Raji (cell line): ENCODE results near the gene ERBIN.

Source experiments
- POLR2A ChIP-seq: IDR thresholded peaks from 2 replicates; pipeline ENCODE4 v1.6.1; 2011; ENCODE audit warnings: low read depth, low read length, control low read depth; ENCODE audit not compliant: insufficient read depth

ERBIN gene

GRCh38 chr5:65910711-65911110 is 15.7 kb upstream of the ERBIN start:
- no peak for TF ChIP-seq POLR2A

DNA sequence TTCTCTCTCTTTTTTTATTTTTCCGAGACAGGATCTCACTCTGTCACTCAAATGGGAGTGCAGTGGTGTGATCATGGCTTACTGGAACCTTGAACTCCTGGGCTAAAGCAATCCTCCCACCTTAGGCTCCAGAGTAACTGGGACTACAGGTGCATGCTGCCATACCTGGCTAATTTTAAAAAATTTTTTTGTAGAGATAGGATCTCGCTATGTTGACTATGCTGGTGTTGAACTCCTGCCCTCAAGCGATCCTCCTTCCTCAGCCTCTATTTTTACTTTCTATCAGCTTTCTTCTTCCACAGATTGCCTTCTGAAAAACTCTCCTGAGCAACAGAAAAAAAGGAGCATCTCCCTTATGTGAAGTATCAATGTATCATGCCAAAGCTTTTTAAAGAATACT is 14.1 kb upstream of the ERBIN start:
- TF ChIP-seq POLR2A: no peak

DNA sequence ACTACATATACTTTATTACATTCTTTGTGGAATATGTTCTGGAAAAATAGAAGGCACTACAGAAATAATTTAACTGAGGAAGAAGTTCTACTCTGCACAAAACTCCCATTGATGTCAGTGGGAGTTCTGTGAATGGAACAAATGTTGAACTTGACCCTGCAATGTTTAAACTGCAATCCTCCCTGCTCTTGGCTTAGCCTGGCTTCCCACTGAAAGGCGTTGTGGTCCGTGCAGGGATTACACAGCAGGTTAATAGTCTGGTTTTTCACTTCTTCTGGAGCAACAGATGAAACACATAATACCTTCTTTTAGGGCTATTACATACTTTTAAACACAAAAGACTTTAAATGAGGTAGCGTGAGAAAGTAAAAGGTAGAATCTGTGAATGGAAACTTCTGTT is 12.9 kb upstream of the ERBIN start:
- no peak for TF ChIP-seq POLR2A

DNA sequence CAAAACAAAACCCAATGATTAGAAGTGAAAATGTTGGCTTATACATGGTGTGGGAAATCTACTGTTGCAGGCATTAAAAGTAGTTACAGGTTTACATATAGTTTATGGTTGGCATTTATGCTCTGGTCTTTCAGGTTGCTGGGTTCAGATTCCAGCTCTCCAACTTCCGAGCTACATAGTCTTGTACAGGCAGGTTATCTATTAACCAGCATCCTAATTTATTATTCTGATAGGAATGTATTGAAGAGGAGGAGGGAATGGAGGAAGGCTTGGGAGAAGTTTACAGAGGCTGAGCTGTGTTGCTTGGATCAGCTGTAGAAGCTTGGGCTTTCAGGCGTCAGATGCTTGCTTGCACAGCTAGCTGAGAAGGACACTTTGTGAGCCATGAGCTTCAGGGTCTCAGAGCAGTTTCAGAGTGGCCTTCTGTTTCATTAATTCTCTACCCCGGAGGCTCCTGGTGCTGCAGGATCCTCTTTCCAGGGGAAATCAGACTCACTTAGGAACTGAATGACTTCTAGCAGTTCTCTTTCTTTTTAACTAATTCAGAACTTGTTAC is 11.7 kb upstream of the ERBIN start:
- TF ChIP-seq POLR2A: no peak

GRCh38 chr5:65916066-65916465 is 10.3 kb upstream of the ERBIN start:
- no peak for TF ChIP-seq POLR2A

DNA sequence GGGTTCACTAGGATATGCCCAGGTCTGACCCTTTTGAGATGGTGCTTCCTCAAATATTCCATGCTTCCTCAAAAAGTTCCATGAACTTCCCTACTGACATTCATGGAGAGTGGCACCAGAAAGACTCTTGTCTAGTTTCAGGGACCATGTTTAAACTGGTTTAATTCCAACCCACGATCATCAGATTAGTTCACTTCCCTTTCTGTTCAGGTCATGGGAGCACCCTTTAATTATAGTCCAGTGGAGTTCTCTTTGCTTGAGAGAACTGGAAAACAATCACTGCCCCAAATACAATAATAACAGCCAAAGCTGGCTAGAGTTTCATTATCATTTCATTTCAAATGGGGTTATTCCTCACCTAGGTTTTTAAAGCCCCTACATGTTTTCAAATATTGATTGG is 9.7 kb upstream of the ERBIN start:
- TF ChIP-seq POLR2A: no peak

GRCh38 chr5:65919773-65920172 is 6.6 kb upstream of the ERBIN start:
- TF ChIP-seq POLR2A: no peak

- TF ChIP-seq POLR2A: no peak
These were observed 3.0 kb upstream of the ERBIN start for GRCh38 chr5:65923339-65923738.

GRCh38 chr5:65924366-65925043 is 1.9 kb upstream of the ERBIN start:
- no peak for TF ChIP-seq POLR2A

- TF ChIP-seq POLR2A: peak; percentile 49
These were observed 1.3 kb upstream of the ERBIN start for GRCh38 chr5:65925044-65925600.

DNA sequence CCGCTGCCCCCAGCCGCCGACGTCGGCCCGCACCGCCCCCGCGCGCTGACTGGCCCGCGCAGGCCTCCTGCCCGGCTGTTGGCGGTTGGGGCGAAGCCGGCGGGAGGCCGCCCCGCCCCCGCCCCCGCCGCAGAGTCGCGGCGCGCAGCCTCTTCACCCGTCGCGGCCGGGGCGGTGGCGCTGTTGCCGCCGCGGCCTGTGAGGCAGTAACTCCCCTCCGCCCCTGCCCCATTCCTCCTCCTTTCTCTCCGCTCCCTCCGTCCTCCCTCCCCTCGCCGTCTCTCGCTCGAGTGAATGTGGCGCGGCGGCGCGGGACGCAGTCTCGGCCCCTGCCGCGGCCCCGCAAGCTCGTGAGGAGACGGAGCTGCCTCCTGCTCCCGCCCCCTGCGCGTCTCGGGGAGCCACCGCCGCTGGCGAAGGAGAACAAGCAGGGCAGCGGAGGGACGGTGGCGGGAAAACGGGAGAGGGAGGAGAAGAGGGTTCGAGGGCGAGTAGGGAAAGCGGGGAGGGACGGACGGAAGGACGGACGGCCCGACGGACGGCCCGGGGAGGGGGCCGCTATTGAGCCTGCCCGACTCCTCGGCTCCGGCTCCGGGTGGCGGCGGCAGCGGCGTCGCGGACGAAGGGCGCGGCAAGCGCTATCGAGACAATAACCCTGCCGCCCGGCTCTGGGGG is 637 bp upstream of the ERBIN start:
- TF ChIP-seq POLR2A: peak; percentile 72

GRCh38 chr5:65926893-65927292 is 518 bp downstream of the ERBIN start:
- TF ChIP-seq POLR2A: no peak

- peak; percentile 23; the same call in 1 of the 2 replicates for TF ChIP-seq POLR2A
These were observed 1.3 kb downstream of the ERBIN start for GRCh38 chr5:65927503-65928321.

DNA sequence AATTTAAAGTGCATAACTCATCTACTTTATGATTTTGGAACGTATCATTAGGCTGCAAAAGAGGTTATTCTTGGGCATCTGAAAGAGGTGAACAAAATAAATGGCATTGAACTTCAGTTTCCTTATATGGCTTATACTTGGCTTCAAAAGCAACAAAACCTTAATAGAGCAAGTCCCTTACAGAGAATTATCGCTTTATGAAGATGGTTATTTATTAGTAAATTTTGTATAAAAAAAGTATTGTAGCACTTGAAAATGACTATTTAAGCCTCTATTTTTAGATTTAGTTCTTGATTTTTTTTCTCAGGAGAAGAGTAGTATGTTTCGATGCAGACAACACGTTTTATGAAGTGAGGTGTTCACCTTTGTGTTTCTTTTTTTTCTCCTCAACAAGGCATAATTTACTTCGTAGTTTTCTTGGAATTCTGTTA is 2.0 kb downstream of the ERBIN start:
- TF ChIP-seq POLR2A: no peak

DNA sequence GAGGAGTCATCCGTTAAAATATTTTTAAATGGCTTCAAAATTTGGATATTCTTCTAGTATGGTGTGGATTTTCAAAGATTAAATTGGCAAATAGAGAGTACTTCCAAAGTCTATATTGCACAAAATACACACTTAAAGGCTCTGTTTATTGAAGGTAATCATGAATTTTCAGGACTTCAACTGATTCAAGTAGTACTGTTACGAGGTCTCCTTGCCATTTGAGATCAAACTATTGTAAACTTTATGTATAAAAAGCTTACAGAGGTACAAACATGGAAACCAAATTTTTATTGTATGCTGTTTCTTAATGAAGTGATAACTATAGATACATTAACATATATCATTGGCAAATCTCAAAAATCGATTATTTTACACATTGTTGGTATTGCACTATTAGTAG is 2.5 kb downstream of the ERBIN start:
- TF ChIP-seq POLR2A: no peak
